ENCODE data around the gene MARK4.

DNA sequence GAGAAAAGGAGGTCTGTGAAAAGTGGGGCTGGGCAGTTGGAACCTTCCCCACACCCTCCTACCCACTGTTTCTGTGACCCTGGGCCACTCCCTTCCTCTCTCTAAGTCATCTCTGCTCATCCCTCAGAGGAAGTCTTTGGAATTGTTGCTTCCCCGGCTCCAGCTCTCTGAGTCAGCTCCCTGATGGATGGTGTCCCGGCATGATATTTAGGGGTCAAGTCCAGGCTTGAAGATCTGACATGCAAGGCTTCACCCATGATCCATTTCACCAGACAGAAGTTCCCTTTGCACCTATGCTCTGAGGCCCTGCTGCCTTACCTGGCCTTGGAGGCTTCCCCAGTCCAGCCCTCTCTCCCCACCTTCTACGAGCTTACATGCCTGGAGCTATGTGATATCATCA lies 19.2 kb upstream of the MARK4 start:
- TF ChIP-seq, protein P1, sequence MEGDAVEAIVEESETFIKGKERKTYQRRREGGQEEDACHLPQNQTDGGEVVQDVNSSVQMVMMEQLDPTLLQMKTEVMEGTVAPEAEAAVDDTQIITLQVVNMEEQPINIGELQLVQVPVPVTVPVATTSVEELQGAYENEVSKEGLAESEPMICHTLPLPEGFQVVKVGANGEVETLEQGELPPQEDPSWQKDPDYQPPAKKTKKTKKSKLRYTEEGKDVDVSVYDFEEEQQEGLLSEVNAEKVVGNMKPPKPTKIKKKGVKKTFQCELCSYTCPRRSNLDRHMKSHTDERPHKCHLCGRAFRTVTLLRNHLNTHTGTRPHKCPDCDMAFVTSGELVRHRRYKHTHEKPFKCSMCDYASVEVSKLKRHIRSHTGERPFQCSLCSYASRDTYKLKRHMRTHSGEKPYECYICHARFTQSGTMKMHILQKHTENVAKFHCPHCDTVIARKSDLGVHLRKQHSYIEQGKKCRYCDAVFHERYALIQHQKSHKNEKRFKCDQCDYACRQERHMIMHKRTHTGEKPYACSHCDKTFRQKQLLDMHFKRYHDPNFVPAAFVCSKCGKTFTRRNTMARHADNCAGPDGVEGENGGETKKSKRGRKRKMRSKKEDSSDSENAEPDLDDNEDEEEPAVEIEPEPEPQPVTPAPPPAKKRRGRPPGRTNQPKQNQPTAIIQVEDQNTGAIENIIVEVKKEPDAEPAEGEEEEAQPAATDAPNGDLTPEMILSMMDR (optimal IDR thresholded peaks at IDR 0.05 in 1 of 3, IDR thresholded peaks at IDR 0.05 in 1 of 3, conservative IDR thresholded peaks at IDR 0.05 in 1 of 3; ENCODE audit: extremely low read depth in 1 of 3, insufficient read depth in 2 of 3, low read length in 3 of 3), result no peak
- TF ChIP-seq EZH2 (IDR thresholded peaks at IDR 0.05; ENCODE audit: low read length), result no peak
